Endometrial microvascular endothelial cells (primary cell): ENCODE measurements around the gene ATP6V0A1. TPM values are rescaled to one million over a fixed set of nuclear protein-coding genes. Genes with fewer than 3 reads are reported as not detected.
"Not testable (repeated sequence)": the region's sequence is repeated elsewhere in the genome, so short reads cannot be mapped to it uniquely, and the experiment has no call there.

ENCODE experiments used
- in situ Hi-C: cut with HindIII; loops from 2 replicates; pipeline ENCODE4 v1.10.0; 2017; ENCODE audit warnings: low sequenced_read_pairs, low pct_unique_long_range_greater_than_20kb; ENCODE audit errors: inconsistent ontology term
- total RNA-seq: library from RNA; depleted of rRNA; stranded (reverse); fragments of >200 nt; gene quantifications from one replicate; pipeline ENCODE4 v1.2.3, GENCODE V29; 2015; ENCODE audit errors: inconsistent ontology term

The ATP6V0A1 gene
- total RNA-seq, 1 donor from 2014 or later = 27.1 TPM

- in situ Hi-C loops = no loop called here
Observed at GRCh38 chr17:42429726-42430447, 28.8 kb upstream of the ATP6V0A1 start.

DNA sequence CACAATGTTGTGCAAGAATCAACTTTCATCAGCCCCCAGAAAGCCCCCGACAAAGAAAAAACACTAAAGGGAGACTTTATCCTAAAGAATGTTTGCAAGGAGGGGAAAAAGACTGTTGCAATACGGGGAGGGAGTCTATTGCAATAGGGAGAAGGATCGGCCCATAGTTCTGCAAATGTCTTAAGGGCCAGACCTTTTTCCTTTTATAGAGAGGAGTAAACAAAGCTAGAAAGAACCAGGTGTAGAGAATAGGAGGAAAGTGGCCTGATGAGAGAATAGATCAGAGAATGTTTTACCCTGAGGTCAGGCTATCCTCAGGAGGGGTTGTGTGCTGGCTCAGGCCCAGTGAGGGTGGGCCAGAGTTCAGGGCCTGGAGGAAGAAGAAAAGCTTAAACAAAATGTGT lies 26.9 kb upstream of the ATP6V0A1 start:
- in situ Hi-C loops = no loop called here

DNA sequence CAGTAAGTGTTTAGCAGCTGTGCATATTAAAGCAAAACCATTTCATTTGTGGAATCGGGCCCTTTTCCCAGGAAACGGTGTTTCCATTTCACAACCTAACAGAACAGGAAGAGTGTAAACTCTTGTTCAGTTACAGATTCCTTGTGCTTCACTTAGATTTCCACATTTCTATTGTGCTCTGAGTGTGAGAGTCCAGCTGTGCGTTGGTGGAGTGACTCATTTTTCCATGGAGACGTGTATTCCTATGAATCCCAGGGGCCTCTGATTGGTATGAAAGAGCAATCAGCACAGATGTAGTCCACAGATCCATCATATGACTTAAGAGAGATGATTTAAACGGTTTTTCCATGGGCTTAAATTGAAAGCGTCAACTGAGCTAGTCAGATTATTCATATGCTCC lies 22.3 kb upstream of the ATP6V0A1 start:
- in situ Hi-C loops = no loop called here

DNA sequence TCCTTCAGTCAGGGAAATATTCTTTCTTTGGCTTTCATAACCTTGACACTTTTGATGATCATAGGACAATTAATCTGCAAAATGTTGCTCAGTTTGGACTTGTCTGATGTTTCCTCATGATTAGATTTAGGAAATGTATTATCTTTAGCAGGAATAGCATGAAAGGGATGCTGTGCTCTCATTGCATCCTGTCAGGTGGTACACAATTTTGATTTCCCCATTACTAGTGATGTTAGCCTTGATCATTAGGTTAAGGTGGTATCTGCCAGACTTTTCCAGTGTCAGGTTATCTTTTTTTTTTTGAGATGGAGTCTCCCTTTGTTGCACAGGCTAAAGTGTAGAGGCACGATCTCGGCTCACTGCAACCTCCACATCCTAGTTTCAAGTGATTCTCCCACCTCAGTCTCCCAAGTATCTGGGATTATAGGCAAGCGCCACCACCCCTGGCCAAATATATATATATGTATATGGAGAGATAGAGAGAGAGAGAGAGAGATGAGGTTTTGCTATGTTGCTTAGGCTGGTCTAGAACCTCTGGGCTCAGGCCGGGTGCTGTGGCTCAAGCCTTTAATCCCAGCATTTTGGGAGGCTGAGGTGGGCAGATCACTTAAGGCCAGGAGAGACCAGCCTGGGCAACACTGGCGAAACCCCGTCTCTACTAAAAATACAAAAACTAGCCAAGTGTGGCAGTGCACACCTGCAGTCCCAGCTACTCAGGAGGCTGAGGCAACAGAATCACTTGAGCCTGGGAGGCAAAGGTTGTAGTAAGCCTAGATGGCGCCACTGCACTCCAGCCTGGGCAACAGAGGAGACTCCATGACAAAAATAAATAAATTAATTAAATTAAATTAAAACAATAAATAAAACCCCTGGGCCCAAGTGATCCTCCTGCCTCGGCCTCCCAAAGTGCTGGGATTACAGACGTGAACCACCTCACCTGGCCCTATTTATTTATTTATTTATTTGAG lies 19.8 kb upstream of the ATP6V0A1 start:
- in situ Hi-C loops = no loop called here

GRCh38 chr17:42441371-42442195 lies 17.1 kb upstream of the ATP6V0A1 start:
- in situ Hi-C loops = no loop called here

DNA sequence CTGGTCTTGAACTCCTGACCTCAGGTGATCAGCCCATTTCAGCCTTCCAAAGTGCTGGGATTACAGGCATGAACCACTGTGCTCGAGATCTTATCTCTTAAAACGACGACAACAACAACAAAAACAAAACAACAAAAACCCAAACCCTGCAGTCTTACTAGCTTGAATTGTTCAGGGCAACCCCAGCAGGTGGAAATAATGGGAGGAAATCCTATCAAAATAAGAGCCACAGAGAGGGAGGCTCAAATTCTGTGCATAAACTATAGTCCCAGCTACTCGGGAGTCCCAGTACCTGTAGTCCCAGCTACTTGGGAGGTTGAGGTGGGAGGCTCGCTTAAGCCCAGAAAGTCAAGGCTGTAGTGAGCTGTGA lies 16.5 kb upstream of the ATP6V0A1 start:
- in situ Hi-C loops = no loop called here

DNA sequence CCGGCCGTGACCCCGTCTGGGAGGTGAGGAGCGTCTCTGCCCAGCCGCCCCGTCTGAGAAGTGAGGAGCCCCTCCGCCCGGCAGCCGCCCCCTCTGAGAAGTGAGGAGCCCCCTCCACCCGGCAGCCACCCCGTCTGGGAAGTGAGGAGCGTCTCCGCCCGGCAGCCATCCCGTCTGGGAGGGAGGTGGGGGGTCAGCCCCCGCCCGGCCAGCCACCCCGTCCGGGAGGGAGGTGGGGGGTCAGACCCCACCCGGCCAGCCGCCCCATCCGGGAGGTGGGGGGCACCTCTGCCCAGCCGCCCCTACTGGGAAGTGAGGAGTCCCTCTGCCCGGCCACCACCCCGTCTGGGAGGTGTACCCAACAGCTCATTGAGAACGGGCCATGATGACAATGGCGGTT lies 9.5 kb upstream of the ATP6V0A1 start:
- in situ Hi-C loops = not testable (repeated sequence)

DNA sequence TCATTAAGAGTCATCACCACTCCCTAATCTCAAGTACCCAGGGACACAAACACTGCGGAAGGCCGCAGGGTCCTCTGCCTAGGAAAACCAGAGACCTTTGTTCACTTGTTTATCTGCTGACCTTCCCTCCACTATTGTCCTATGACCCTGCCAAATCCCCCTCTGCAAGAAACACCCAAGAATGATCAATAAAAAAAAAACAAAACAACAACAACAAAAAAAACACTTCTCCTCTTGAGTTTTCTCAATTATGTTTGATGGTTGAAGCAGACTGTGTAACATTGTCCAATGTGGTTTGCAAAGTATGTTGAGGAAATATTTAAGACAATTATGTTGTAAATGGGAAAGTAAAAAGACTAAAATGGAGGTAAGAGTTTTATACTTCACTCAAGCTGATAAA lies 8.8 kb upstream of the ATP6V0A1 start:
- in situ Hi-C loops = not testable (repeated sequence)

GRCh38 chr17:42451270-42451669 lies 7.4 kb upstream of the ATP6V0A1 start:
- in situ Hi-C loops = not testable (repeated sequence)

GRCh38 chr17:42453439-42453838 lies 5.2 kb upstream of the ATP6V0A1 start:
- in situ Hi-C loops = no loop called here

DNA sequence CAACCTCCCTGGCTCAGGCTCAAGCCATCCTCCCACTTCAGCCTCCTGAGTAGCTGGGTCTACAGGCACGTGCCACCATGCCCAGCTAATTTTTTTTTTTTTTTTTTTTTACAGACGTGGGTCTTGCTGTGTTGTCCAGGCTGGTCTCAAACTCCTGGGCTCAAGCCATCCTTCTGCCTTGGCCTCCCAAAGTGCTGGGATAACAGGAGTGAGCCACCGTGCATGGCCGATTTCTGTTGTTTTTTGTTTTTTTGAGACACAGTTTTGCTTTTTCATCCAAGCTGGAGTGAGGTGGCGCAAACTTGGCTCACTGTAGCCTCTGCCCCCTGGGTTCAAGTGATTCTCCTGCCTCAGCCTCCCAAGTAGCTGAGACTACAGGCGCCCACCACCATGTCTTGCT lies 3.7 kb upstream of the ATP6V0A1 start:
- in situ Hi-C loops = not testable (repeated sequence)

DNA sequence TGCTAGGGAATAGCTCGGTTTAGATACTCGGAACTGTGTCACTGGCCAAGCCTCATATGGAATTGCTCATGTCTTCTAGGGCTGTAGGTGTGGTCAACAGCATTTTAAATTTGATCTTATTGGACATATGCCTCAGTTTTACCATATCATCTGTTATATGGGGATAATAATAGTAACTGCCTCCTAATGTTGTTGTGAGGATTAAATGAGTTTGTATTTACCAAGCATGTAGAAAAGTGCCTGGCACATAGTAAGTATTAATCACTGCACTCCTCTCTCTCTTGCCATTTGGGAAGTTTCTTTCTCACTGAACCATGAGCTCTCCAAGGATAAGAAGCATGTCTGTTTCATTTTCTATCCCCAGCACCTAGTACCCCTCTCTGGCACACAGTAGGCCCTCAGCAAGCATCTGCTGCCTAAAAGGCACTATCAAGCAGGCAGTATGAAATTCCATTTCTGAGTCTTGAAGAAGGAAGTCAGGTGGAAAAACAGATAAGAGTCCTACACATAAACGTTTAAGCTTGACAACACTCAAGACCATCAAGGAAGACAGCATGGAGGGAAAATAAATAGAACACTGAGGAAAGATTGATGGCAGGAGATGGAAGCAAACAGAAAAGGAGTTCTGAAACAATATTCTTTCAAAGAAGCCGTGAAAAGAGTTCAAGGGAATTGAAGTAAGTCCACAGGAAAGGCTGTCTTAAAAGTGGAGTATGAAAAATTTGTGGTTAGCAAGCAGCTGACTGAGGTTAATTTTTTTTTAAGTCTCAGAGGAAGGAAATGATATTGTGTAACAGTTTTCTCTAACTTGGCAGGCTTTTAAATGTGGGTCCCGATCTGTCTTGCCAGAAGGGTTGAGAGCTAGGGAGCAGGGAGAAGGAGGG lies 2.2 kb upstream of the ATP6V0A1 start:
- in situ Hi-C loops = no loop called here

- in situ Hi-C loops = no loop called here
Observed at GRCh38 chr17:42457107-42457792, 1.4 kb upstream of the ATP6V0A1 start.

- in situ Hi-C loops = no loop called here
Observed at GRCh38 chr17:42459256-42459800, 650 bp downstream of the ATP6V0A1 start.

- in situ Hi-C loops = no loop called here
Observed at GRCh38 chr17:42459801-42460281, 1.2 kb downstream of the ATP6V0A1 start.

- in situ Hi-C loops = no loop called here
Observed at GRCh38 chr17:42460371-42460770, 1.7 kb downstream of the ATP6V0A1 start.

DNA sequence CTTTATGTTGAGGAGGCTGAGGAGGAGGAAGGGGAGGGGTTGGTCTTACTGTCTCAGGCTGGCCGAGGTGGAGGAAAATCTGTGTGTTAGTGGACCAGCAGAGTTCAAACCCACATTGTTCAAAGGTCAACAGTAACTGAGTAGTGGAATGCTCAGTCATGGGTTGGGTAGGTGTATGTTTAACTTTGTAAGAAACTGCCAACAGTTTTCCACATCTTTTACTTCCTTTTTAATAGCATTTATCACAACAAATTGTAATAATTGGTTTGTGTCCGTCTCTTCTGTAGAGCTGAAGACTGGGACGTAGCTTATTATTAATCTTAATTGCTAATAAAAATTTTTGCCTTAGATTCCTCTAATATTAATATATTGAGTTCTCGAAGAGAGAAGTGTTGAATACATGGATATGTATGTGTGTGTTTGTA lies 5.3 kb downstream of the ATP6V0A1 start:
- in situ Hi-C loops = no loop called here
